Right lung (tissue), 5 donors: ENCODE results near the gene KRTAP1-4. TPM values are rescaled to one million over a fixed set of nuclear protein-coding genes. Genes with fewer than 3 reads are reported as not detected.
"Not testable (repeated sequence)": the region's sequence is repeated elsewhere in the genome, so short reads cannot be mapped to it uniquely, and the experiment has no call there.

Experiments used
- DNase-seq, 2 donors: peaks; one replicate each; pipeline ENCODE4 v3.0.0-alpha.2; 2013
- polyA plus RNA-seq, 5 donors: library from polyadenylated mRNA; unstranded; fragments of 120-200 nt; gene quantifications; one replicate each; pipeline versions ENCODE4 v1.2.1 to v1.2.3, GENCODE V29; 2013; ENCODE audit warnings: inconsistent platforms in 1 of 5, low replicate concordance in 1 of 5; ENCODE audit not compliant: insufficient read length in 5 of 5, insufficient read depth in 1 of 5

KRTAP1-4 gene
- polyA plus RNA-seq, 5 donors: not detected

DNA sequence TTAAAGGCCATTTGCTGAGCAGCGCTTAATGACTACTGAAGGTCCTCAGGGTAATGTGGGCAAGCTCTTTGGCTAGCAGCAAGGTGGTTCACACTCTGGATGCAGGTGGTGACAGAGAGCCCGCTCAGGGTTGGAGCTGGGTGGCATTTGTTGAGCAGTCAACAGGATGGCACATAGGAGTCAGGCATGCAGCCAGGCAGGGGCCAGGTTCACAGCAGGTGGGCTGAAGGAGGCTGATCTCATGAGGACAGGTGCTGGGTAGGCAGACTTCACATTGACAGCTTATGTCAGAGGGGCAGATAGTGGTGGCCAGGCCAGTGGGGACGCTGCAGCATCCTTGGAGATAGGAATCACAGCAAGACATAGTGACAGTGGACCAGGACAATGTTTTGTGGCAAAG lies 25.6 kb downstream of the KRTAP1-4 start:
- no peak for DNase-seq

DNA sequence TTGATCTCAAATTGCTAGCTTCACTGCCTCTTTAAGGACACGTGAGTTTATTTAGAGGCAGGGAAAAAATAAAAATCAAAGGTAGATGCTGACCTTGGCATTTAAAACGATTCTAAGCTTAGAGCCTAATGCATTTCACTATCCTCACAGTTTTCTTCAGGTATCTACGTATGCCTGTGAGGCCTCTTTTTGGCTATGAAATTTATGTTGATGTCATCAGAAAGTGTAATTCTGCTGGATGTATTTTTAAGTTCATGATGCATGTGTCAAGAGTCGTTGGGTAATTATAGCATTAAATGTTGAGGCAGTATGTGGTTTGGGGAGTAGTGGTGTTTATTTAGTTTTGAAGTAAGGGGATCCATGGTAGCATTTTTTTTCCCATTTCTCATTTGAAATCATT lies 26.1 kb downstream of the KRTAP1-4 start:
- no peak for DNase-seq

- DNase-seq: no peak
Measured at GRCh38 chr17:41002814-41003213, 27.2 kb downstream of the KRTAP1-4 start.

DNA sequence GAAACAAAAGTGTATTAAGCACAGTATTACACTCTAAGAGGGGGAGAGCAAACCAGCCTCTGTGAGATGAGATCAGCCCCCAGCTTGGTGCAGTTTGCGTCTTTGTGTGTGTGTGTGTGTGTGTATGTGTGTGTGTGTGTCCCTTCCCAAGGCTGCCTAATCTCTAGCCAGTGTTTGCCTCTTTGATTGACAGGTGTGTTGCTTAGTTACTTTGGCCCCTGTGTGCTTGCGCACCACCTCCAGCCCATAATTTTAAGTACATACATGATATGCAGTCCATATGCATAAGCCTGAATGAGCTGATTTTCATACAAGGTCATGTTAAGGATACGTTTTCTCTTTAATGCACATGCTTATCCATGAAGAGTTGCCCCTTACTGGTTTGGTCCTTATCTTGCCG lies 28.2 kb downstream of the KRTAP1-4 start:
- DNase-seq: no peak

- not testable (repeated sequence) for DNase-seq
Measured at GRCh38 chr17:40999563-40999962, 30.4 kb downstream of the KRTAP1-4 start, which contains the start of gene KRTAP3-2. Gene KRTAP3-2 (minus strand): TSS chr17:40999906. CDS start chr17:40999853, 53 bp downstream.

DNA sequence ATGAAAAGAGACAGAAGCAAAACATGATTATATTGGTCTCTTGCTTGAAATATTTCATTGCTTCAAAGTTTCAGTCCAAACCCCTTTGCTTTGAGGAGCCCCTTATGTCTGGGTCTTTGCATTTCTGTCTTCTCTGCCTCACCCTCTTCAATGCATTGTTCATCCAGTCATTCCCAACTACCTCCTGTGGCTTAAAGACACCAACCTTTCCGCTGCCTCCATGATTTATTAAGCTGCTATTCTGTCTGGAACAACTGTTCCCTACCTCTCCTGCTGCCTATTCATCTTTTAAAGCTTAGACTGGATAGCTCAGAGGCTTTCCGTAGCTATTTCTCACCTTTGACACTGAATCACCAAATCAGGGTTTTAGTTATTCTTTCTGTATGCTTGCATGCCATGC lies 32.6 kb downstream of the KRTAP1-4 start:
- no peak for DNase-seq

DNA sequence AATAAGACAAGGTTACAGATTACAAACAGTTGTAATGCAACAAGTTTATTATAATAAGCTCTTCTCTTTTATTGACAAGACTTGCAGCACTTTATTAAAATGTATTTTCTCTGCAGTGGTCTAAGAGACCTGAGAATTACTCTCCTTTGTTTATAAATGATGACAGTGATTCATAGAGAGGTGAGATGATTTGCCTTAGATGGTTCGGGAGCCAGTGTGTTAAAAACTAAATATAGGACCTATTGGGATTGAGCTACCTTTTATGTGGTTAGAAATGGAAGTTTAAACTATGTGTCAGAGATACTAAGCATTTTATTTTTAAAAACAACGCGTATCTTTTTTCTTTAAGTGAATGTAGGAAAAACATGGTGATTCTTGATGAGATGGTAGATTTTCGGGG lies 33.2 kb downstream of the KRTAP1-4 start:
- DNase-seq: no peak

GRCh38 chr17:40995116-40995515 lies 34.9 kb downstream of the KRTAP1-4 start:
- no peak for DNase-seq

GRCh38 chr17:40993839-40994238 lies 36.2 kb downstream of the KRTAP1-4 start, which contains the start of gene KRTAP3-3:
Gene KRTAP3-3 (minus strand): TSS chr17:40994164. CDS start chr17:40994097, 67 bp downstream.
- DNase-seq: no peak

DNA sequence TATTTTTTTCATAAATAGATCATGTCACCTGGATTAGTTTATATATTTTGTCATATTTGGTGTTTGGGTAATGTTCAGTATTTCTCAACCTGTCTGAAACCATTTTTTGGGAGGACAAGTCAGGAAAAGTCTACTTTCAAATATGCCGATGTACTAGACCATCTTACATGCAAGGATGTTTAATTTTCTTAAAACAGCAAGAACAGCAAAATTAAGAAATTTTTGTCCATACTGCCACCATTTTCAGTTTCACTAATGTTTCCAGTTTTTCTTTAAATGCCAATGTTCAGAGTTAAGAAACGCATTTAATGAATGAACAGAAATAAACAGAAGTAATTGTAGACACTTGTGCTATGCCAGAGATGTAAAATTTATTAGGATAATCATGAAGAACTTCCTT lies 36.9 kb downstream of the KRTAP1-4 start:
- no peak for DNase-seq

- no peak for DNase-seq
Measured at GRCh38 chr17:40992666-40993065, 37.3 kb downstream of the KRTAP1-4 start.

DNA sequence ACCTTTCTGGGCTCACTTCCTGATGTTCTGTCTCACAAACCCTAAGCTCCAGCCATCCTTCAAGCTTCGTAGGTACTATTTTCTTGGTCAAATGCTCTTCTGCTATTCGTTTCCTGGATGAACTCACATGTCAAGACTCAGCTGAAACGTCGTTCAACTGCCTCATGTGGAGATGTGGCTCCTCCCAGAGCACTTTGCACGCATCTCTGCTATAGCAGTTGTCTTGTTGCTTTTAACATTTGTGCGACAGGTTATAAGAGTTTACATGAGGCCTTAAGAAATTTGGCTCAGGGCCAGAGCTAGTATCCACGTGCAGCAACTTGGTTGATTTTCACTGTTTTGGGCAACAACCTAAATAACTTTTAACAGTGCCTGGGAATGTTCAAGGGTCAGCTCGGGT lies 43.1 kb downstream of the KRTAP1-4 start:
- DNase-seq: no peak

DNA sequence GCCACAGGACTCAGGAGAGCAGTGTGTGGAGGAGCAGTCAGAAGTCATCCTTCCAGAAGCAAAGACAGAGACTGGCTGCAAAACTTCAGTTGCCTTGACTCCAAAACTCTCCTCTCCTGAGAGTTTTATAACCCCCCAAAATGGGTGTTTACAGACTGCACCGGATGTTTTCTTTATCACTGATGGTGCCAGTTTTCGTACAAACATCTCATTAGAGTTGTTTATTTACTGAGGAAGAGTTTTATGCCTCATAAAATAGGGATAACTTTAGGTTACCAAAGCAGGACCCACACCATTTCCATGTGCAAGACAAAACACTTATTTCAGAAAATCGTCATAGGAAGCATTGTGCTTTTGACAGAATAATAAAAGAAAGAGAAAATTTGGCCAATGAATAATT lies 45.8 kb downstream of the KRTAP1-4 start, which contains the start of gene KRT40:
Gene KRT40, minus strand, starts transcription at position 101 of the 400 bp plus-strand sequence. Its CDS starts 53 bp downstream, at position 48.
- DNase-seq: no peak

GRCh38 chr17:40981115-40981514 lies 48.9 kb downstream of the KRTAP1-4 start:
- DNase-seq: no peak

DNA sequence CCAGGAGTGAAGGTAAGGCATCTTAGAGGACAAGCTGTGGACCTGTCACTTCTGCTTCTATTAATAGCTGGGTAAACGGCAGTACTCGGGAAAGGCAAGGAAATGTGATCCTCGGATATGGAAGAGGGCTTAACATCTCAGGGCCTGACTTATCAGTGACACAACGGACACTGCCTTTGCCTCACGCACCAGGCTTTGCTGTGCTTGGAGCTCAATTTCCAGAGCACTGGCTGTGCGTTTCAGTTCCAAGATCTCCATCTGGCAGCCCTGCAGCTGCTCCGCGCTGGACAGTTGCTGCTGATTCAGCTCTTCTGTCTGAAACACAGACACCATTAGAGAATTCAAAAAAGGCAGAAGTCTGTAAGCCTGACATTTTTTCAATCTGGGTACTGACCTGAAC lies 49.4 kb downstream of the KRTAP1-4 start:
- DNase-seq: peak in 1 of 2 donors; percentile 46

DNA sequence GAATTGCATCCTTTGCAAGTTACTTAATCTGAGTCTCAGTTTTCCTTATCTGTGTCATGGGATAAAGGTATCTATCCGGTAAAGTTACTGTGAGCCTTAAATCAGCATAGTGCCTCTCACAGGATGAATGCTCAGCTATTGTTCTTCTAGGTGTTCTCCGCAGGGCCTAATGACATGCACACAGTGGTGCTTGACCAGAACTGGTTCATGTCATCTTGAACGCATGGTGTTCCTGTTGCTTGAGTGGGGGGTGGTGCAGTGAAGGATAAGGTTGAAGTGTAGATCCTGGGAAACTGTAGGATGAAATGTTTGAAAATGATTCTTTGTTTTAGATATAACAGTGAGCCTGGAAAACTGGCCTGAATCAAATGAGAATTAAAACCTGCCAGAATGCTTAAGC lies 49.9 kb downstream of the KRTAP1-4 start:
- DNase-seq: no peak

Other genes starting within 250 kb of the KRTAP1-4 start
- under 1 TPM in 4 of 5 donors, not detected in 1; 0.10 to 0.43 (median 0.34) TPM for gene KRT27, start 247.6 kb downstream of the KRTAP1-4 start, polyA plus RNA-seq
- gene KRT28, start 230.2 kb downstream of the KRTAP1-4 start, polyA plus RNA-seq: not detected
- gene KRT10, start 207.6 kb downstream of the KRTAP1-4 start, polyA plus RNA-seq: 10 to 100 TPM; 27.5 to 58.8 (median 45.4) TPM
- gene KRT12, start 163.0 kb downstream of the KRTAP1-4 start, polyA plus RNA-seq: under 1 TPM in 3 of 5 donors, not detected in 2; 0.06 to 0.14 (median 0.13) TPM
- gene KRT20, start 145.0 kb downstream of the KRTAP1-4 start, polyA plus RNA-seq: not detected
- gene KRT23, start 92.5 kb downstream of the KRTAP1-4 start, polyA plus RNA-seq: under 1 TPM in 3 of 5 donors, not detected in 2; 0.18 to 0.35 (median 0.21) TPM
- under 1 TPM in 1 of 5 donors, not detected in 4; 0.35 TPM for gene KRT39, start 63.2 kb downstream of the KRTAP1-4 start, polyA plus RNA-seq
- under 1 TPM in 2 of 5 donors, not detected in 3; 0.06 to 0.70 TPM for gene KRT40, start 45.9 kb downstream of the KRTAP1-4 start, polyA plus RNA-seq
- gene KRTAP3-3, start 36.0 kb downstream of the KRTAP1-4 start, polyA plus RNA-seq: not detected
- gene KRTAP3-2, start 30.3 kb downstream of the KRTAP1-4 start, polyA plus RNA-seq: not detected
- gene KRTAP3-1, start 21.1 kb downstream of the KRTAP1-4 start, polyA plus RNA-seq: not detected
- gene KRTAP1-5, start 3.0 kb downstream of the KRTAP1-4 start, polyA plus RNA-seq: not detected
- not detected for gene KRTAP1-3, start 4.7 kb upstream of the KRTAP1-4 start, polyA plus RNA-seq
- gene KRTAP1-1, start 11.3 kb upstream of the KRTAP1-4 start, polyA plus RNA-seq: not detected
- gene KRTAP2-1, start 17.1 kb upstream of the KRTAP1-4 start, polyA plus RNA-seq: not detected
- not detected for gene KRTAP2-2, start 25.0 kb upstream of the KRTAP1-4 start, polyA plus RNA-seq
- gene KRTAP2-3, start 29.9 kb upstream of the KRTAP1-4 start, polyA plus RNA-seq: not detected
- not detected for gene KRTAP2-4, start 35.7 kb upstream of the KRTAP1-4 start, polyA plus RNA-seq
- not detected for gene KRTAP4-7, start 54.0 kb upstream of the KRTAP1-4 start, polyA plus RNA-seq
- not detected for gene KRTAP4-8, start 67.9 kb upstream of the KRTAP1-4 start, polyA plus RNA-seq
- gene KRTAP4-16, start 72.0 kb upstream of the KRTAP1-4 start, polyA plus RNA-seq: not detected
- gene KRTAP4-9, start 75.2 kb upstream of the KRTAP1-4 start, polyA plus RNA-seq: not detected
- under 1 TPM in 1 of 5 donors, not detected in 4; 0.13 TPM for gene KRTAP4-11, start 88.2 kb upstream of the KRTAP1-4 start, polyA plus RNA-seq
- not detected for gene KRTAP4-12, start 94.0 kb upstream of the KRTAP1-4 start, polyA plus RNA-seq
- gene KRTAP4-6, start 110.3 kb upstream of the KRTAP1-4 start, polyA plus RNA-seq: not detected
- not detected for gene KRTAP4-5, start 119.6 kb upstream of the KRTAP1-4 start, polyA plus RNA-seq
- gene KRTAP4-4, start 130.6 kb upstream of the KRTAP1-4 start, polyA plus RNA-seq: not detected
- gene KRTAP4-3, start 138.0 kb upstream of the KRTAP1-4 start, polyA plus RNA-seq: not detected
- gene KRTAP4-2, start 148.0 kb upstream of the KRTAP1-4 start, polyA plus RNA-seq: not detected
- gene KRTAP4-1, start 154.7 kb upstream of the KRTAP1-4 start, polyA plus RNA-seq: not detected
- gene KRTAP9-1, start 159.7 kb upstream of the KRTAP1-4 start, polyA plus RNA-seq: not detected
- not detected for gene KRTAP9-2, start 196.5 kb upstream of the KRTAP1-4 start, polyA plus RNA-seq
- gene KRTAP9-3, start 202.3 kb upstream of the KRTAP1-4 start, polyA plus RNA-seq: not detected
- gene KRTAP9-8, start 207.8 kb upstream of the KRTAP1-4 start, polyA plus RNA-seq: not detected
- gene KRTAP9-4, start 219.5 kb upstream of the KRTAP1-4 start, polyA plus RNA-seq: not detected
- gene KRTAP9-9, start 225.2 kb upstream of the KRTAP1-4 start, polyA plus RNA-seq: not detected
- under 1 TPM; 0.13 to 0.25 (median 0.18) TPM for gene KRTAP9-6, start 235.2 kb upstream of the KRTAP1-4 start, polyA plus RNA-seq
- not detected for gene KRTAP9-7, start 245.5 kb upstream of the KRTAP1-4 start, polyA plus RNA-seq